ENCODE results near the gene GRK4.

GRK4 gene

DNA sequence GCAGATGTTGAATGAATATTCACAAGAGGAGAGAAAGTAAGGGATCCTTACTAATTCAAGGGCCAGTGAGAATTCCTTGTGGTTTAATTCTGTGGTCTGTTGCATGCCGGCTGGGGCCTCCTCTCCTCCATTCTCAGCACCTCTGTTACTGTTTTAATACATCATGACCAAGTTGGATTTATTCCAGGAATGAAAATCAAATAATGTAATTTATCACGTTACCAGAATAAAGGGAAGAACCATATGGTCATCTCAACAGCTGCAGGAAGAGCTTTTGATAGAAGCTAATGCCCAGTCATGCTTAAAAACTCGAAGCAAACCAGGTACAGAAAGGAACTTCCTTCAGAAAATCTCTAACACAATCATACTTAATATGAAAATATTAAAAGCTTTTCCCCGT, 54.1 kb downstream of the GRK4 start:
- DNase-seq: peak; percentile 9

GRCh38 chr4:3019145-3019846, 55.9 kb downstream of the GRK4 start:
- no peak for DNase-seq

- DNase-seq: no peak
These were observed 57.8 kb downstream of the GRK4 start for GRCh38 chr4:3021127-3021526.

DNA sequence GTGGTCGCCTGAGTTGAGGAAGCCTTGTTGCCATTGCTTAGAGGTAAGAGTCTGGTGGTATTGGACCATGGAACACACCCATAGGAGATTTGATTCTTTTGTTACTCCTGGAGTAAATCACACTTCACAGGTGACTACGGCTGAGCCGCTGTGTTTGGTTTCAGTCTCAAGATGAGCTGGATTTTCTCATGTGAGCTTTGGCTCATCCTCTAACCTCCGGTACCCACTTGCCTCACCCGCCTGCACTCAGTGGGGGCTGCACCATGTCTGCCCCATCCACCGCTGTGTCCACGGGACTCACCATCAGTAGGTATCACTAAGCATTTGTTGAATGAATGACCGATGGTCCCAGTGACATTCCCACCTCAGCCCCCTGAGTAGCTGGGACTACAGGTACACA, 58.3 kb downstream of the GRK4 start:
- DNase-seq: no peak

- DNase-seq: no peak
These were observed 58.7 kb downstream of the GRK4 start for GRCh38 chr4:3022112-3022511.

- DNase-seq: no peak
These were observed 59.3 kb downstream of the GRK4 start for GRCh38 chr4:3022651-3023050.

DNA sequence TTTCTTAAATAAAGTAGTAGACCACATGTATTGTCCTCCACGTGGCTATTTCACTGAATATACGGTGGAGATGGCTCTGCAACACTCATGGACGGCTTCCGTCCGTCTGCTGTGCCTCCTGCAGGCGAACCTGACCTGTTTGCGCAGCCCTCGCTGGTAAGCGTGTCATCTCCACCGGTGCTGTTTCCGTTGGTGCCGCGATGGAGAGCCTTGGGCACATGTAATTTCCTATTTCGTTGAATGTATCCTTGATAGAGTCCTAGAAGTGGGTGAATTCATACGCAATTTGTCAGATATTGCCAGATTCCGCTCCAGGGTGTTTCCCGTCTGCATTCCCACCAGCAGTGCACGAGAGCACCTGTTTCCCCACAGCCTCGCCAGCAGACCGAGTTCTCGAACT, 62.5 kb downstream of the GRK4 start:
- DNase-seq: no peak

GRCh38 chr4:3026540-3026939, 63.2 kb downstream of the GRK4 start:
- DNase-seq: no peak

- no peak for DNase-seq
These were observed 66.1 kb downstream of the GRK4 start for GRCh38 chr4:3029464-3029863.

DNA sequence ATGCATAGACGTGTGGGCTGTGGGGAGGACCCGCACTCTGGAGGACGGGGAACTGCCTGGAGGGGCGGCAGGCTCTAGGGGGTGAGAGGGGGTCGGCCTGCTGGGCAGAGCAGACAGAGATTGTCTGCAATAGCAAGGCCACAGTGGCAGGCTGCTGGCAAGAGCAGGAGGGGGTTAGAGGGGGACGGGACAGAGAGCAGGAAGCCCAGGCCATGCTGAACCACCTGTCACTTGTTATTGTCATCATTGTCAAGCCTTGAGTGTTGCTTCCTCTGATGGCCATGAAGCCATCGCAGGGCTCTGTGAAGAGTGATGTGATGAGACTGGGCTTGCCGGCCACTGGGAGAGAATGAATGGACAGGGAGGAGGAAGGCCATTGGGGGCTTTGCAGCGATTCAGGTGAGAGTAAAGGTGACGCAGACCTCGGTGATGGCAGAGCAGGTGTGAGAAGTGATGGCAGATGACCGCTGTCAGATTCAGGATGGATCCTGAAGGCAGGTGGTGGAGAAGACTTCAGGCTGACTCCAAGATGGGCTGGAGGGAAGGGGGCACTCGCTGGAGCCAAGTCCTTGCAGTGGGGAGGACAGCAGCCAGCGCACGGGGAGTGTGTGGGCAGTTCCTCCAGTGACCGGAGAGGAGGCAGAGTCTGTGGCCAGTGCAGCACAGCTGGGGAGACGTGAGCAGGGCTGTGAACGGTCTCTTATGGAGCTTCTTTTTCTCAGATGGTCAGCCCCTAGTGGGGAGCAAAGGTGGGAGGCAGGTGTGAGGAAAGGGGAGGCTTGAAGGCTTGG, 67.4 kb downstream of the GRK4 start:
- no peak for DNase-seq

GRCh38 chr4:3031357-3032082, 68.1 kb downstream of the GRK4 start:
- DNase-seq: no peak

- DNase-seq: no peak
These were observed 70.9 kb downstream of the GRK4 start for GRCh38 chr4:3034231-3034630.

- no peak for DNase-seq
These were observed 71.9 kb downstream of the GRK4 start for GRCh38 chr4:3035249-3035648.

GRCh38 chr4:3035674-3036073, 72.3 kb downstream of the GRK4 start:
- DNase-seq: no peak

DNA sequence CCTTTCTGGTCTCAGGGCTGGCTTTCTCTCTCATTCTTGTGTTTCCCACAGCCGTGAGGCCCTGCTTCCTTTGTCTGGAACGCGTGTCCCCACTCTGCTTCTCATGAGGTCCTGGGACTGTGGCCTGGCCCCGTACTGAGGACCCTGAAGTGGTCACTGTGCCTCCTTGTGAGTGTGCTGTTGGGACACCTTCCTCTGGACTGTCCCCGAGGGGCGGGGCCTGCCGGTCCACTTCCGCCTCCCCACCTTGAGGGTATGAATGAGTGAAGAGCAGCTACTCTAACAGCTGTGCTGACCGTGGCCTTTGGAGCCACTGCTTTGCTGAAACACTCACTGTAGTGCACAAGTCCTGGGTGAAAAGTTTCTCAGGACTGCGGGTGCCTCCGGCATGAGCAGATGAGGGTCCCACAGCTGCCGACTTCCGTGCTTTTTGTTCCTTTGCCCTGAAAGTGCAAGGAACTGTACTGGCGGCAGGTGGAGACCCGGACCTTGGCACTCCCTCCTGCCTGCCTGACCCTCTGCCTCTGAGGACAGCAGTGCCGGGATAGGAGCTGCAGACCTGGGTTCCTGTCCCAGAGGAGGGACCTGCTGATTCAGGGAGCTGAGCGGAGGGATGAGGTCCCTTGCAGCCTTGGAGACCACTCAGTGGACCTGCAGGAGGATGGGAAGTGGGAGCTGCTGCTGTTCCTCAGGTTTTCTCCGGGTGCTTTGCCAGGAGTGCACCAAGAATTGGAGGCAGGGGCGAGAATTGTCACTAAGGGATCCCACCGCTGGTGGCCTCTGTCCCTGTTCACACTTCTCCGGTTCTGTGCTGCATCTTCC, 73.0 kb downstream of the GRK4 start:
- no peak for DNase-seq

GRCh38 chr4:3037957-3038461, 74.6 kb downstream of the GRK4 start:
- DNase-seq: no peak

- DNase-seq: no peak
These were observed 76.5 kb downstream of the GRK4 start for GRCh38 chr4:3039706-3040366.

DNA sequence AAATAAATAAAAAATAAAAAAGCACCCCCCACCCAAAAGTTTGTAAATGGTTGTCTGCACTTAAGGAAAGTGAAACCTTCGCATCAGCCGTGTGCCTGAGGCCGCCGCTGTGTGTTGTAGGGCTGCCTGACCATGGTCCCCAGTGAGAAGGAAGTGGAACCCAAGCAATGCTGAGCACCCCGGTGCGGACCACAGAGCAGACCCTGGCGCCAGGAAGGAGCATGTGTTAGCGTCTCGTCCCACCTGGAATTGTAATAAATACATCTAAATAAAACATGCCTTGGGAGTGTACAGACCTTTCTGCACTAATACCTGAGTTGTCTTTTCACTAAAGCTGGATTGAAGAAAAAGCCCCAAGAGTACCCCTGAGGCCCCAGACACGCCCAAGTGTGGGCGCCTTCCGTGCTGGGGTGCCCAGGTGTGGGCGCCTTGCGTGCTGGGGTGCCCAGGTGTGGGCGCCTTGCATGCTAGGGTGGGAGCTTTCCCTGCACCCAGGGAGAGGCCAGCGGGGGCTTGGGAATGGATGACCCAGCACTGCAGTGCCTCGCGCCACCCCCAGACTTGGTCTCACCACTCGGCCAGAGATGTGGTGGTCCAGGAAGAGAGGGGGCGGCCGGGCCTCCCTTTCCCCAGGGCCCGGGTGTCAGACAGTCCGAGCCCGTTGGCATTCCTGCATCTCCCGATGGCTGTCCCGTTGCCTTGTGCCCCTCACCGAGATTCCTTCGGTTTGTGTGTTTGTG, 77.3 kb downstream of the GRK4 start:
- DNase-seq: no peak

- DNase-seq: peak; percentile 2
These were observed 78.1 kb downstream of the GRK4 start for GRCh38 chr4:3041192-3042142.

- DNase-seq: no peak
These were observed 78.9 kb downstream of the GRK4 start for GRCh38 chr4:3042226-3042625.
